ENCODE results near the gene HMBS. TPM values are rescaled to one million over a fixed set of nuclear protein-coding genes. Genes with fewer than 3 reads are reported as not detected.

The HMBS gene
- total RNA-seq = 8.5 and 14.5 TPM in 2 replicates

GRCh38 chr11:119084663-119085436 lies at the start of gene HMBS:
TSS of gene HMBS (plus strand) at chr11:119084881. CDS start at chr11:119085034, 153 bp downstream.

GRCh38 chr11:119057000-119057769 lies 27.5 kb upstream of the HMBS start, which contains the start of gene HYOU1:
TSS of gene HYOU1 (minus strand) at chr11:119057205. CDS start at chr11:119056160, 1,045 bp downstream.

DNA sequence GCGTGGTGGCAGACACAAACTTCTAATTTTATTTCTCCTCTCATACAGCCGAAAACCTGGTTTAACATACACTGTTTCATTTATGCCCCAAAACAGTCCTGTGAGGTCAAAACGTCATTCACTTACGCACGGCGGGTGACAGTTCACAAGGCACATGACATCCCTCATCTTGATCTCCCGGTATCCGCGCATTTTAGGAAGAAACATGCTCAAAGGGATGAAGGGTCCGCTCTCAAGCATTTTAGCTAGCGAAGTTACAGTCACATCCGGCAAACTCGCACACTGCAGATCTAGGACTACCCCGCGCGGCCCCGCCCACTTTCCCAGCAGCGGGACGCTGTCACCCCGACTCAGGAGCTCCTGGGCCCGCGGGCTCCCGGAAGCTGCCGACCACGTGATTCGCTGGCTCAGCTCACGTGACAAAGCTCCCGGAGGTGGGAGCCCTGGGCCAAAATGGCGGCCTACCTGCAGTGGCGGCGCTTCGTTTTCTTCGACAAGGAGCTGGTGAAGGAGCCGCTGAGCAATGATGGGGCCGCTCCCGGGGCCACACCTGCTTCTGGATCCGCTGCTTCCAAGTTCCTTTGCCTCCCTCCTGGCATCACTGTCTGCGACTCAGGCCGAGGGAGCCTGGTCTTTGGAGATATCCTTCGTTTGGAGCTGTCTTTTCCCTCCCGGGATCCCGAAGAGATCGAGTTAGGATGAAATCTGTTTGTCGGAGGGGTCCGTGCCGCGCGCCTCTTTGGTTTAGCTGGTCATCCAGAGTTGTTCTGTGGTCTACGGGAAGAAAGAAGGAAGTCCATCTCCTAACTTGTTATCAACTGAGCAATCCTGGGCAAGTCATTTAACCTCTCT lies 17.1 kb upstream of the HMBS start, which contains the start of gene VPS11:
TSS of gene VPS11 (plus strand) at position 448 of the 852 bp plus-strand sequence. CDS start at position 454, 6 bp downstream.

DNA sequence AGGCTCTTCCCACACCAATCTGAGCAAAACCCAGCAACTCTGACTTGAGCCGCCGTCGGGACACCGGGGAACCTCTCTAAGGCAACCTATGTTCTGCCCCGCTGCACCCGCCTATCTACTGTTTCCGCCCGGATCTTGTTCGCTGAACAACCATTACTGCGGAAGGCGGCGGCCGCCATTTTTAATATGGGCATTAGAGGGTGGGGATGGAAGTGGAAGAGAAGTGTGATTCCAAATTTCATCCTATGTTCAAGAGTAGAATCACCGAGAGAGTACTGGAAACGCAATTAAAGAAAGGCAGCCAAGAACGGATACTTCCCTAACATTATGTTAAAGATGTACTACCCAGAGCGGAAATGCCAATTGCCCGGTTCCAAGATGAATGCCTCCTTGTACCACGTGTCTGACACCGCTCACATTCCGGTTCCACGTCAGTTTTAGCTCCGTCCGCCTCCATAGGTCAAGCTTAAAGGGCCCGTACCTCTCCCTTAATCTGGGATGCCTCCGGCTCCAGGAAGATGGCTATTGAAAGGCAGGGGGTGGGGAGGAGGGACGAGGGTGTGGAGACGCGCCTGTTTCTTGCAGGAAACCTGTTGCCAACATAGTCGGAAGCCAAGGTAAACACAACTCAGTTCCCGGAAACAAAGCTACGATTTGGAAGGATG lies 17.2 kb downstream of the HMBS start, which contains the start of gene DPAGT1:
TSS of gene DPAGT1 (minus strand) at position 95 of the 665 bp plus-strand sequence. CDS start 198 bp downstream, outside the sequence.

GRCh38 chr11:119106564-119107537 lies 22.2 kb downstream of the HMBS start, which contains the start of gene C2CD2L:
TSS of gene C2CD2L (plus strand) at chr11:119107344. CDS start at chr11:119107742, 398 bp downstream.

DNA sequence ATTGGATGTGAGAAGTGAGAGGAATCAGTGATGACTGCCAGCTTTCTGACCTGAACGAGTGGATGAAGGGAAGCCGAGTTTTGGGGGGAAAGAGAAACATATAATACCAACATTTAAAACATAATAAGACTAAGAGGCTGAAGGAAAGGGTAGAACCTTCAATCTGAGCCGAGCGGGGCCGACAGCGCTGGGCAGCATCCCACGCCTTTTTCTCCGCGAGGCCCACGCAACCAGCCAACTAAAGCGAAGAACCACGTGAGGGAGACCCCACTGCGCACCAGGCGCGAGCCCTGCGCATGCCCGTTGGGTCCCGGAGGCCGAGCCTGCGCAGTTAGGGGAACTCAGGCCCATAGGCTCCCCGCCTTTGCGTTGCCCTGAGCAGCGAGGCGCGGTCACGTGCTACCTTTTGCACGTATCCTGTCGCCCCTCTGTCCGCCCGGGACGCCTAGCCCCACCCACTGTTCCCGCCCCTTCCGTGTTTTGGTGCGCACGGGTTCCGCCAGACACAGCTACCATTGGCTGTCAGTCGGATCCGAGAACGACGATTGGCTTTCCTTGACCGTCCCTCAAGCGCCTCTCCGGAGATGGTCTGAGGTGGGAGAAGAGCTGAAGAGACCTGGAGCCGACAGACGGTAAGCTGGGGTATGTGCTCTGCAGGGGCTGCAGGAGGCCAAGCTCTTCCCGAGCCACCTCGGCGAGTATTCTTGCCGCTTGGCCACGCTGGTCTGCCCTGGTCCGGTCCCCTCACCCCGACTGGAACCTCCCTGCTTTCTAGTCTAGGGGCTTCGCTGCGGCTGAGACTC lies 36.5 kb downstream of the HMBS start, which contains the start of gene HINFP:
TSS of gene HINFP (plus strand) at position 573 of the 803 bp plus-strand sequence. CDS start 5,365 bp downstream, outside the sequence.

Other genes with a start within 250 kb of the HMBS start
- not detected in 2 replicates for gene CXCR5, start 201.0 kb upstream of the HMBS start, total RNA-seq
- gene BCL9L, start 159.0 kb upstream of the HMBS start, total RNA-seq = 29.2 and 30.4 TPM in 2 replicates
- not detected in 2 replicates for gene UPK2, start 128.6 kb upstream of the HMBS start, total RNA-seq
- not detected in 2 replicates for gene FOXR1, start 113.1 kb upstream of the HMBS start, total RNA-seq
- 16.2 and 30.6 TPM in 2 replicates for gene CENATAC, start 86.7 kb upstream of the HMBS start, total RNA-seq
- 388 and 1,071 TPM in 2 replicates for gene RPS25, start 66.5 kb upstream of the HMBS start, total RNA-seq
- 90.2 and 124 TPM in 2 replicates for gene TRAPPC4, start 66.1 kb upstream of the HMBS start, total RNA-seq
- gene SLC37A4, start 54.0 kb upstream of the HMBS start, total RNA-seq = 11.8 and 14.7 TPM in 2 replicates
- gene HYOU1, start 27.7 kb upstream of the HMBS start, total RNA-seq = 179 and 1,291 TPM in 2 replicates
- gene VPS11, start 17.1 kb upstream of the HMBS start, total RNA-seq = 32.1 and 45.1 TPM in 2 replicates
- gene DPAGT1, start 17.0 kb downstream of the HMBS start, total RNA-seq = 34.6 and 37.8 TPM in 2 replicates
- 10.3 and 11.8 TPM in 2 replicates for gene C2CD2L, start 22.5 kb downstream of the HMBS start, total RNA-seq
- gene HINFP, start 36.7 kb downstream of the HMBS start, total RNA-seq = 22.8 and 23.2 TPM in 2 replicates
- 0.66 TPM in 1 of 2 replicates, not detected in the other for gene ABCG4, start 64.2 kb downstream of the HMBS start, total RNA-seq
- 13.1 and 16.5 TPM in 2 replicates for gene NLRX1, start 83.8 kb downstream of the HMBS start, total RNA-seq
- not detected in 2 replicates for gene NHERF4, start 100.6 kb downstream of the HMBS start, total RNA-seq
- 12.7 and 30.2 TPM in 2 replicates for gene CBL, start 121.5 kb downstream of the HMBS start, total RNA-seq
- gene MCAM, start 232.2 kb downstream of the HMBS start, total RNA-seq = 127 and 168 TPM in 2 replicates
- 9.7 and 13.1 TPM in 2 replicates for gene RNF26, start 249.6 kb downstream of the HMBS start, total RNA-seq